ENCODE measurements around the gene C20orf173. TPM values are rescaled to one million over a fixed set of nuclear protein-coding genes. Genes with fewer than 3 reads are reported as not detected.
"Not testable (repeated sequence)": the region's sequence is repeated elsewhere in the genome, so short reads cannot be mapped to it uniquely, and the experiment has no call there.

Gene C20orf173
- total RNA-seq: not detected in 2 replicates

- DNase-seq (ENCODE audit: extremely low read depth, low read depth, low spot score): no peak
These were observed at the start of gene C20orf173 for GRCh38 chr20:35529552-35529951. TSS of gene C20orf173 (minus strand) at chr20:35529652. CDS start at chr20:35529373, 279 bp downstream.

DNA sequence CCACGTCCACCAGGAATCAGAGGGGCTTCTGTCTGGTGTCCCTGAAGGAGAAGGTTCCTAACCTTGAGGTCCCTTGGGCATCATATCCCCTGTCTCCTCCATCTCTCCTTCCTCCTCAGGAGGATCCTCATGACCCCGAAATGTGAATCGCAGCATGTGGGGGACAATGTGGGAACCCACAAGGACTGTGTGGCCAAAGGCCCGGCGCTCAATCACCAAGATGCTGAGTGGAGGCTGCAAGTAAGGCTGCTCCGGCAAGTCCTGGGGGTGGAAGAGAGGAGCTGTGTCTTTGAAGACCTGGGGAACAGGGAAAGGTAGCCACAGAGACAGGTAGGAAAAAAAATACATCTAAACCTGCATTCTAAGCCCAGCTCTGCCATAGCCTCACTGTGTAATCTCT is 49.7 kb upstream of the C20orf173 start:
- DNase-seq (ENCODE audit: extremely low read depth, low read depth, low spot score): no peak

- no peak for DNase-seq (ENCODE audit: extremely low read depth, low read depth, low spot score)
These were observed 49.0 kb upstream of the C20orf173 start for GRCh38 chr20:35578469-35578868.

DNA sequence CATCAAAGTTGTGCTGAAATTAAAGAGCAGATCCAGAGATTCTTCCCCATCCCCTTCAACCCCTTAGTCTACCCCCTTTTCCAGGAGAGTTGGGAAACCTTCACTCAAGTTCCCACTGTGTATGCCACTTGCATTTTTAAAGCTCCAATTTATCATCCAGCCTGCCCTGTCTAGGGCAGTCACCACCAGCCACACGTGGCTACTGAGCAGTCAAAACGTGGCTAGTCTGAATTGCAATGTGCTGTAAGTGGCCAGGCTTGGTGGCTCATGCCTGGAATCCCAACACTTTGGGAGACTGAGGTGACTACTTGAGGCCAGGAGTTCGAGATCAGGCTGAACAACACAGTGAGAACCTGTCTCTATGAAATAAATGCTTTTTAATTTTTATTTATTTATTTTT is 47.4 kb upstream of the C20orf173 start:
- no peak for DNase-seq (ENCODE audit: extremely low read depth, low read depth, low spot score)

DNA sequence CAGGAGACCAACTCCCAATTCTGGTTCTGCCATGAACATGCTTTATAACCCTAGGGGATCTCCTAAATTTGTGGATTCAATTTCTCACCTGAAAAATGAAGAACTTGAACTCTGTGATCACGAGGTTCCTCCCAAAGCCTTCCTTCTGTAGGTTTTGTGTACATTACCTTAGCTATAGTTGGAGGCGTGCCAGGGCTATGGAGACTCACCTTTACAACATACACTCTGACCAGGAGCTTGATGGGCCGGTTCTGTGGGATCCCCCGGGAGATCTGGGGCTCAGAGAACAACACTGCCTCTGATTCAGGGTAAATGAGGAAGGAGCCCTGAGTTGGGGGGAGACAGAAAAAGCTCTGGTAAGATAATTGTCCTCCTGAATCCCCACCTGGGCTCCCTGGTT is 46.5 kb upstream of the C20orf173 start:
- no peak for DNase-seq (ENCODE audit: extremely low read depth, low read depth, low spot score)

DNA sequence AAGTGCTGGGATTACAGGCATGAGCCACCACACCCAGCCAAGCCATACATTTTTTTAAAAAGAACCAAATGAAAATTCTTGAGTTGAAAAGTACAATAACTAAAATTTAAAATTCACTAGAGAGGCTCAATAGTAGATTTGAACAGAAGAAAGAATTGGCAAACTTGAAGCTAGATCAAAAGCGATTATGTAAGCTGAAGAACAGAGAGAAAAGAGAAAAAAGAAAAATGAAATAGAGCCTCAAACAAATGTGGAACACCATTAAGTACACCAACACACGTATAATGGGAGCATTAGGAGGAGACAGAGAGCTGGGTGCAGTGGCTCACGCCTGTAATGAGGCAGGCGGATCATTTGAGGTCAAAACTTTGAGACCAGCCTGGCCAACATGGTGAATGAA is 43.4 kb upstream of the C20orf173 start:
- no peak for DNase-seq (ENCODE audit: extremely low read depth, low read depth, low spot score)

DNA sequence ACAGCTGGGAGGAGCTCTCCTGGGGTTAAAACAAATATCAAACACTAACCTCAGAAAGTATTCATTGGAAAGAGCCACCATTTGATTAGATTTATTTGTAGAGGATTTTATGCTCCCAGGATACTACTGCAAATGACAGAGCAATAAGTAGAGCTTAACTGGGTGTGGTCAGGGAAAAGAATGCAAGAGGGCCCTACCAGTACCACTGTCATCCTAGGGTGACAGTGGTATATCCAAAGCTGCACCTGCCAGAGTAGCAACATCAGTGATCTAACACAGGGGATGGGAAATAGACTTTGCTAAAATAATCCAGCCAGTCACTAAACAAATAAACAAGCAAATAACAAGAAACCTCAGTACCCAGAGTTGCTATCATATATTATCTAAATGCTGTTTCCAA is 42.1 kb upstream of the C20orf173 start:
- DNase-seq (ENCODE audit: extremely low read depth, low read depth, low spot score): no peak

DNA sequence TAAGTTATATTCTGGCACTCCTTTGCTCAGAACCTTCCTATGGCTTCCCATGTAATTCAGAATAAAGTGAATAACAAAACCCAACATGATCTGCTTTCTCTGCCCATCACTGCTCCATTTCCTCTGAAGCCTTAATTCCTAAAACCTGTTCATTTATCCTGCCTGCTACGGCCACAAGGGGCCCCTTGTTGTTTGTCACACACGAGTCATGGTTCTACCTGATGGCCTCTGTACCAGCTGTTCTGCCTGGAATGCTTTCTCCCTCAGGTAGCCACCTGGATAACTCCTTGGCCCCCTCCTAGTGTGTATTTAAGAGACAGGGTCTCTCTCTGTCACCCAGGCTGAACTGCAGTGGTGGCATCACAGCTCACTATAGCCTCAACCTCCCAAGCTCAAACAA is 39.2 kb upstream of the C20orf173 start:
- DNase-seq (ENCODE audit: extremely low read depth, low read depth, low spot score): no peak

- DNase-seq (ENCODE audit: extremely low read depth, low read depth, low spot score): no peak
These were observed 35.5 kb upstream of the C20orf173 start for GRCh38 chr20:35564905-35565304.

GRCh38 chr20:35563834-35564233 is 34.4 kb upstream of the C20orf173 start:
- no peak for DNase-seq (ENCODE audit: extremely low read depth, low read depth, low spot score)

DNA sequence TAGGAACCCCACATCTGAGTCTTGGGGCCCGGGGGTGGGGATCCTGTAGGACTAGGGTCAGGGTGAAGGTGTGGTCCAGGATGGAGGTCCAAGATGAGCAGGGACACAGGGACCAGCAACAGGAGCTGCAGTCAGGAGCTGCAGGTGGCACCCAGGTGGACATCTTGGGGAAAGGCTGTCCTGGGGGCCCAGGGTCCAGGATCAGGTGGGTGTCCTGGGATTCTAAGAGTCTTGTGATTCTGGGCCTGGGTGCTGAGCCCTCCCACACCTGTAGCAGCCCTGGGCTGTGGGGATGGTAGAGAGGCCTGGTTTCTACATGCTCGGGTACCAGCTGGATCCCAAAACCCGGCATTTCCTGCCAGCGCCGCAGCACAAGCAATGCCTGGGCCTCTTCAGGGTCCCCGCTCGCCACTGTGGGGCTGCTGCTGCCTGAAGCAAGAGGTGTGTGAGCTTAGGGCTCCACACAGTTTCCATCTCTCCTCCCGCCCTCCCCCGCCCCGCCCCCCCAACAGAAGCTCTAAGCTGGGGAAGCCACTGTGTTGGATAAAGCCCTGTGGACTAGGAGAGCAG is 33.2 kb upstream of the C20orf173 start:
- no peak for DNase-seq (ENCODE audit: extremely low read depth, low read depth, low spot score)

- no peak for DNase-seq (ENCODE audit: extremely low read depth, low read depth, low spot score)
These were observed 32.2 kb upstream of the C20orf173 start for GRCh38 chr20:35561671-35562070.

DNA sequence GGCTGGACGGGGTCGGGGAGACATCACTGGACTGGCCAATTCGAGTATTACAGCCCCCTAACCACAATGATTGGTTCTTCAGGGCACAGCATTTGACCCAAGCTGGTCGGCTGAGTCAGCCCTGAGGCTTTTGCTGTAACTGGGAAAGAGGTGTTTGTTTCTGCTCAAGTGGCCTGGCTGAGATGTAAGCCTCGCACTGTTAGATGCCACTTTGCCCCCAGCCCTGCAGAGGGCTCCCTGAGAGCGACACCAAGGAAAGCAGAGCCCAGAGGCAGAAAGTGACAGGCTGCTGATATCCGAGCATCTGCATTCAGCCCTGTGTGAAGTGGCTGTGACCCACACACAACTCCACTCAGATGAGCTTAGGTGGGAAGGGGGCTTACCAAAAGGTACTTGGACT is 31.8 kb upstream of the C20orf173 start:
- no peak for DNase-seq (ENCODE audit: extremely low read depth, low read depth, low spot score)

GRCh38 chr20:35560541-35560940 is 31.1 kb upstream of the C20orf173 start:
- no peak for DNase-seq (ENCODE audit: extremely low read depth, low read depth, low spot score)

DNA sequence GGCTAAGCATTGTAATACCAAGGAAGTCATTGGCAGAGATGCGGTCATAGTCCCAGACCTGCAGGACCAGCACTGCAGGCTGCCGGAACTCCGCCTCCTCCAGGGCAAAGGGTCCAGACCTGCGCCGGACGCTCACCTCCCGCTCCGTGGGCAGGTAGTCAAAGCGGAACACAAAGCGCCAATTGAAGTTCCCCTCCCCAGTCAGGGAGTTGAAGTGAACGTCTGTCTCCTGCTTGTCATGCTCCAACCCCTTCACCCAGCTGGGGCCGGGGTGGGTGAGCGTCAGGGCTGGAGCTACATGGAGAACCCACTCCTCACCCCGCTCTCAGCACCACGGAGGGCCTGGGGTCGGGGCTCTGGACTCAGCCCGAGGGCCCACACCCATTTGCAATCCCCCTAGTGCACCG is 30.7 kb upstream of the C20orf173 start:
- DNase-seq (ENCODE audit: extremely low read depth, low read depth, low spot score): no peak

DNA sequence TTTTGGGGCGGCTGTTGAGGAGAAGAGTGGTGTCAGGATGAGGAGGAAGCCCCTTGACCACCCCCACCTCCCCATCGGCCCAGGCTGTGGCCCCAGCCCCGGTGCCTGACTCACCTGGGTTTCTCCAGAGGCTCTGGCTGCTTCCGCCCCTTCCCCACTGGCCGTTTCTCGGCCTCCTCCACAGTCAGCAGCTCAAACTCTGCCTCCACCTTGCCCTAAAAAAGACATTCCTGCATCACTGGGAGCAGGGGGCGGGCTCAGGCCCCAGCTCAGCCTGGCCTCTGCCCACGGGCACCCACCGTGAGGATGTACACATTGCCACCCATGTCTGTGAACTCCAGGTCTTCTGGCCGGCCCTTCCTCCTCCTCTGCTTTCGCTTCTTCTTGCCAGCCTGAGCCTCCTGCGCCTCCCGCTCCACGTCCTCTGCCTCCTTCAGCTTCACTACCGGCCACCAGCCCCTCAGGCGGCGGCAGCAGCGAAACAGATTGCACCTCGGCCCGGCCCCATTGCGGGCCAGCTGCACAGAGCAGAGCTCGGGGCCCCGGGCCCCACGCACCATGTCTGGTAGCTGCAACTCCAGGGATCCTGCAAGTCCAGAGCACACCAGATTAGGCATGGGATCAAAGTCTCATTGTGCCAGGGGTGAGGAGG is 29.7 kb upstream of the C20orf173 start:
- no peak for DNase-seq (ENCODE audit: extremely low read depth, low read depth, low spot score)

DNA sequence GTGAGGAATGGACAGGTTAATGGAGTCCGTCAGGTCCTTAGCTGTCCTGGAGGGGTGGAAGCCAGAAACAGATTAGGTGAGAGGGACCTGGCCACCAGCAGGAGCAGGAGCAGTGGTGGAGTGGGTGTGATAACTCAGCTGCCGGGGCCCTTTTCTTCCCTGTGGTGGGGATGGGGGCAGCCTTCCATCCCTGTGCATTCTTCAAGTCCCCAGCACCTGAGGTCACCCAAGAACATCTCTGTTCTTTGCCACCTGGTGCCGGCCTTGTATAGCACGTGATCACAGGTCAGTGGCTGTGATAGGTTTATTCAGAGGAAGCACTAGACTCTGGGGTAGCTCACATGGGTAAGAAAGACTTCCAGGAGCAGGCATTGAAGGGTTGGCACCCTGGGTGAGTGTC is 29.0 kb upstream of the C20orf173 start:
- no peak for DNase-seq (ENCODE audit: extremely low read depth, low read depth, low spot score)

DNA sequence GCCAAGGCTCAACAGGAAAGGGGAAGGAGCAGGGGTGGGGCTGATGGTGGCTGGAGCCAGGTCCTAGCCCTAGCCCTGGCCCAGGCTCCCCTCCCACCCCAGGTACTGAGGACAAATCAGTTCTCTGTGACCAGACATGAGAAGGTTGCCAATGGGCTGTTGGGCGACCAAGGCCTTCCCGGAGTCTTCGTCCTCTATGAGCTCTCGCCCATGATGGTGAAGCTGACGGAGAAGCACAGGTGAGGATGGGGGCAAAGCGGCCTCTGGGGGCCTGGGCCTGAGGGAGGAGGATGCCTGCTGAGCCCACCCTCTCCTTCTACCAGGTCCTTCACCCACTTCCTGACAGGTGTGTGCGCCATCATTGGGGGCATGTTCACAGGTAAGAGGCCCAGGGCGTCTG is 27.4 kb upstream of the C20orf173 start:
- DNase-seq (ENCODE audit: extremely low read depth, low read depth, low spot score): no peak

- no peak for DNase-seq (ENCODE audit: extremely low read depth, low read depth, low spot score)
These were observed 26.6 kb upstream of the C20orf173 start for GRCh38 chr20:35555951-35556645.

GRCh38 chr20:35555461-35555860 is 26.0 kb upstream of the C20orf173 start:
- DNase-seq (ENCODE audit: extremely low read depth, low read depth, low spot score): not testable (repeated sequence)

DNA sequence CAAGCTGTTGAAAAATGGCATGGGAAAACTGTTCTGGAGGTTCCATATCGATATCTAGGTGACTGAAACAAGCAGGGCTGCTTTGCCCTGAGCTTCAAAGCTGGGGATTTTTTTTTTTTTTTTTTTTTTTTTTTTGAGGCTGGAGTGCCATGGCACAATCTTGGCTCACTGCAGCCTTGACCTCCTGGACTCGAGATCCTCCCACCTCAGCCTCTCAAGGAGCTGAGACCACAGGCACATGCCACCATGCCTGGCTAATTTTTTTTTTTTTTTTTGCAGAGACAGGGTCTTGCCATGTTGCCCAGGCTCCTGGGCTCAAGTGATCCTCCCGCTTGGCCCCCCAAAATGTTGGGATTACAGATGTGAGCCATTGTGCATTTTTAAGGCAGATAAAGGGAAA is 23.5 kb upstream of the C20orf173 start:
- no peak for DNase-seq (ENCODE audit: extremely low read depth, low read depth, low spot score)

DNA sequence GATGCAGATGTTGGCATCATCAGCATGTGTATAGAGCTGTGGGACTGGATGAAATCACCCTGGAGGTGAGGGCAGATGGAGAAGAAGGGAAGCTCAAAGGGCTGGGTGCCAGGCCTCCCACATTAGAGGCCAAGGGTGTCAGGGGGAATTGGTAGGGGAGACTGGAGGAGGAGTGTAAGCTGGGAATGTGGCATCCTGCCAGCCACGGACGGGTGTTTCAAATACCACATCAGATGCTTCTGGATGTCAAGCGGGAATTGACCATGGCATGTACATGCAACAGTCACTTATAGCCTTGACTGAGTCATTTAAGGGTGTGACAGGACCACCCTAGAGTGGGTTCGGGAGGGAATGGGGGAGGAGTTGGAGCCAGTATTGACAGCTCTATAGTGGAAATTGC is 22.1 kb upstream of the C20orf173 start:
- DNase-seq (ENCODE audit: extremely low read depth, low read depth, low spot score): no peak
